A549 (cell line): Measurements from ENCODE around the gene LRIG3. TPM values are rescaled to one million over a fixed set of nuclear protein-coding genes. Genes with fewer than 3 reads are reported as not detected.

ENCODE experiments used
- ATAC-seq, 2 experiments: fragments of 200-7000 bp in 1 of 2; fragments of >200 bp in 1 of 2; cut with Nextera tagmentation in 1 of 2; cut with Tn5 transposase in 1 of 2; 3 replicates each; pipeline versions ENCODE4 v1.8.0 to v1.9.1; 2018 to 2020; ENCODE audit warnings: mild to moderate bottlenecking in 1 of 2, moderate library complexity in 1 of 2
- CTCF ChIA-PET: fragments of 300-600 bp; sonication (Branson Sonifier 250); formaldehyde crosslinking; extraction: SDS; loops from one replicate; lab custom pipeline; 2021; ENCODE audit warnings: antibody characterized with exemption, inconsistent platforms; lab: Yijun Ruan, JAX
- POLR2A ChIA-PET: fragments of 350-600 bp; formaldehyde crosslinking; extraction: SDS; loops from one replicate; lab custom pipeline; 2021; ENCODE audit warnings: antibody characterized with exemption, inconsistent platforms; lab: Yijun Ruan, JAX
- DNase-seq, 2 experiments: peaks; one replicate each; pipeline versions ENCODE4 v3.0.0 to v3.0.0-alpha.2; 2011 to 2016; ENCODE audit warnings: low read depth in 1 of 2, low spot score in 1 of 2
- FAIRE-seq: peaks from 2 replicates; lab custom pipeline; 2011; peaks lifted over from hg19 to GRCh38; lab: Jason Lieb, UNC
- H3K27ac ChIP-seq, 2 experiments: fragments of >200 bp; sonication (Bioruptor Twin); formaldehyde crosslinking; 3 replicates each; pipeline ENCODE4 v1.5.1; 2016 to 2017
- H3K4me1 ChIP-seq: fragments of >200 bp; sonication (Bioruptor Twin); formaldehyde crosslinking; 3 replicates; pipeline ENCODE4 v1.6.1; 2016
- H3K4me2 ChIP-seq: fragments of >200 bp; sonication (Bioruptor Twin); formaldehyde crosslinking; 3 replicates; pipeline ENCODE4 v1.6.1; 2016
- H3K4me3 ChIP-seq: fragments of >200 bp; sonication (Bioruptor Twin); formaldehyde crosslinking; 3 replicates; pipeline ENCODE4 v1.5.1; 2016
- H3K9me3 ChIP-seq: fragments of >200 bp; sonication (Bioruptor Twin); formaldehyde crosslinking; 3 replicates; pipeline ENCODE4 v1.6.1; 2016
- CBX2 ChIP-seq: fragments of 200-600 bp; sonication (generic); IDR thresholded peaks from 2 replicates; pipeline ENCODE4 v1.6.1; 2016; ENCODE audit warnings: low read depth, mild to moderate bottlenecking, borderline replicate concordance
- CBX8 ChIP-seq: fragments of 200-600 bp; sonication (generic); IDR thresholded peaks from 2 replicates; pipeline ENCODE4 v1.6.1; 2016
- CHD4 ChIP-seq: fragments of 200-600 bp; sonication (generic); IDR thresholded peaks from 2 replicates; pipeline ENCODE4 v1.6.1; 2016; ENCODE audit warnings: antibody characterized with exemption, mild to moderate bottlenecking, borderline replicate concordance
- EHMT2 ChIP-seq: fragments of 200-600 bp; sonication (generic); IDR thresholded peaks from 2 replicates; pipeline ENCODE4 v1.6.1; 2016; ENCODE audit warnings: antibody characterized with exemption, low read depth, mild to moderate bottlenecking, moderate library complexity
- ESRRA ChIP-seq: fragments of 150-350 bp; IDR thresholded peaks from 2 replicates; pipeline ENCODE4 v1.6.1; 2014; ENCODE audit warnings: mild to moderate bottlenecking, low read length, borderline replicate concordance
- FOSL2 ChIP-seq, 2 experiments: fragments of 450-650 bp in 1 of 2; fragments of >200 bp in 1 of 2; sonication (Bioruptor Twin) in 1 of 2; formaldehyde crosslinking; IDR thresholded peaks; 2 replicates each; pipeline versions ENCODE4 v1.5.0 to v1.6.1; 2016 to 2020; ENCODE audit warnings: mild to moderate bottlenecking in 1 of 2, moderate library complexity in 1 of 2
- GATA3 ChIP-seq: IDR thresholded peaks from 2 replicates; pipeline ENCODE4 v1.6.1; 2012; ENCODE audit warnings: borderline replicate concordance
- HOXB5 ChIP-seq: fragments of 250-450 bp; sonication (Bioruptor Pico); IDR thresholded peaks from 2 replicates; pipeline ENCODE4 v1.5.0; 2020; ENCODE audit warnings: mild to moderate bottlenecking, moderate library complexity
- KDM1A ChIP-seq: fragments of 200-600 bp; sonication (generic); IDR thresholded peaks from 2 replicates; pipeline ENCODE4 v1.6.1; 2016; ENCODE audit warnings: low read depth, mild to moderate bottlenecking
- MAZ ChIP-seq: fragments of 150-350 bp; IDR thresholded peaks from 2 replicates; pipeline ENCODE4 v1.6.1; 2014; ENCODE audit warnings: antibody characterized with exemption, low read depth, low read length, borderline replicate concordance
- NR3C1 ChIP-seq: fragments of >200 bp; sonication (Bioruptor Twin); formaldehyde crosslinking; IDR thresholded peaks from 3 replicates; pipeline ENCODE4 v1.6.1; 2017
- SMC3 ChIP-seq: fragments of >200 bp; sonication (Bioruptor Twin); formaldehyde crosslinking; IDR thresholded peaks from 3 replicates; pipeline ENCODE4 v1.6.1; 2018; ENCODE audit warnings: inconsistent platforms
- SREBF2 ChIP-seq: fragments of 450-650 bp; IDR thresholded peaks from 2 replicates; pipeline ENCODE4 v1.6.1; 2014; ENCODE audit warnings: mild to moderate bottlenecking, moderate library complexity
- TP53 ChIP-seq: fragments of 250-450 bp; sonication (Bioruptor Pico); IDR thresholded peaks from 2 replicates; pipeline ENCODE4 v1.5.0; 2021; ENCODE audit warnings: mild to moderate bottlenecking, moderate library complexity
- ZFP36 ChIP-seq: fragments of 450-650 bp; IDR thresholded peaks from 2 replicates; pipeline ENCODE4 v1.6.1; 2014; ENCODE audit warnings: borderline replicate concordance; ENCODE audit not compliant: partially characterized antibody
- ZSCAN20 ChIP-seq: fragments of 250-450 bp; sonication (Bioruptor Pico); IDR thresholded peaks from 2 replicates; pipeline ENCODE4 v1.8.0; 2022; ENCODE audit warnings: mild to moderate bottlenecking, moderate library complexity
- WGBS: methylation state at CpG from one replicate; pipeline ENCODE4 v1.1.6; 2017; ENCODE audit errors: missing lambda C conversion rate; 5-methylcytosine and 5-hydroxymethylcytosine counted together
- polyA plus RNA-seq, 4 experiments: library from polyadenylated mRNA; depleted of rRNA in 3 of 4; stranded (reverse); fragments of >200 nt; fragmentation: RNase III in 1 of 4; extraction: RNeasy Plus Mini Kit Qiagen cat#74134 plus additional on column Dnase treatment in 1 of 4; gene quantifications; 2 replicates in 3 of 4; 3 replicates in 1 of 4; pipeline ENCODE4 v1.2.3, GENCODE V29; 2011 to 2017
- TF ChIP-seq, protein P1 (sequence below): fragments of >200 bp; sonication (Bioruptor Twin); formaldehyde crosslinking; IDR thresholded peaks from 3 replicates; pipeline ENCODE4 v1.6.1; 2016
- TF ChIP-seq, protein P2 (sequence below): fragments of 450-650 bp; IDR thresholded peaks from 2 replicates; pipeline ENCODE4 v1.6.1; 2014; ENCODE audit warnings: antibody characterized with exemption
- TF ChIP-seq, protein P3 (sequence below): fragments of >200 bp; sonication (Bioruptor Twin); formaldehyde crosslinking; IDR thresholded peaks from 2 replicates; pipeline ENCODE4 v1.6.1; 2016
- TF ChIP-seq, protein P4 (sequence below): IDR thresholded peaks from 2 replicates; pipeline ENCODE4 v1.6.1; 2012
- TF ChIP-seq, protein P5 (sequence below): fragments of >200 bp; sonication (Bioruptor Twin); formaldehyde crosslinking; IDR thresholded peaks from 3 replicates; pipeline ENCODE4 v1.5.1; 2016
- TF ChIP-seq, protein P6 (sequence below): fragments of 250-450 bp; sonication (Bioruptor Pico); IDR thresholded peaks from 2 replicates; pipeline ENCODE4 v1.5.0; 2020; ENCODE audit warnings: low read depth, mild to moderate bottlenecking, moderate library complexity
- TF ChIP-seq, protein P7 (sequence below): IDR thresholded peaks from 2 replicates; pipeline ENCODE4 v1.6.1; 2012; ENCODE audit warnings: low read depth, borderline replicate concordance

The LRIG3 gene
- polyA plus RNA-seq, 2 of the 4 experiments (the other 2 are of a cell fraction) = 3.7 to 16.4 TPM

DNA sequence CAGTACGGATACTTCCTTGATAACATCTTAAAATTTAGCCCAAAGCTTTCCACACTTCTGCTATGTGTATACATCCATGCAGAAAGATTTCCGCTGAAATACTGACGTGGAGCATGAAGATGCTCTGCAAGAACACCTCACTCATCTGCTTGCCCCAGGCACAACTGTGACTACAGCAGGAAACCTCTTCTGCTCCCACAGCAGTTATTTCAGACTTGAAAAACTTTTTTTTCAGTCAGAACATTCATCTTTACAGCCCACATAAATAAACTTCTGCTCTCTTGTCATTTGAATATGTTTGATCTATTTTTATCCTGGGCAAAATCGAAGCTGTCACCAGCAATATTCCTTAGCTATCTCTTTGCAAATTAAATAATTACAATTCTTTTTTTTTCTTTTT lies 6.8 kb upstream of the LRIG3 start:
- peaks cover 12% of the 10 kb centered on the region; the same call in 2 of the 3 replicates for H3K4me1 ChIP-seq
- WGBS = 65% methylated on average over 4 of the region's 4 CpGs

DNA sequence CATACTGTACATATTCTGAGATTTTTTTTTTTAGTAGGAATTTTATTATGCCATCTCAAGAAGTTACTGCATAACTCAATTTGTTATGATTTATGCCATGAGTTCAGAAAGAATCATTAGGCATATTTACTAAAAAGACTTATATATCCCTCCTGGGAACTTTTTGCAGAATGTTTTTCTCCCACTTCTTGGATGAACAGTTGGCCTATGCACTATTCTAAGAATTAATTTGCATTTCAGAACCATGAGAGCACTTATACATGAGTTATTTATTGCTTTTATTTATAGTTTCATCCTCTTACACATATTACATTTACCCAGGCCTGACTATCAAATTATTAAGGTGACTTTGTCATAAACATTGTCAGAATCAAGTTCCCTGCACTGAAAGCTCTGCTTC lies 6.3 kb upstream of the LRIG3 start:
- TF ChIP-seq, protein P1, sequence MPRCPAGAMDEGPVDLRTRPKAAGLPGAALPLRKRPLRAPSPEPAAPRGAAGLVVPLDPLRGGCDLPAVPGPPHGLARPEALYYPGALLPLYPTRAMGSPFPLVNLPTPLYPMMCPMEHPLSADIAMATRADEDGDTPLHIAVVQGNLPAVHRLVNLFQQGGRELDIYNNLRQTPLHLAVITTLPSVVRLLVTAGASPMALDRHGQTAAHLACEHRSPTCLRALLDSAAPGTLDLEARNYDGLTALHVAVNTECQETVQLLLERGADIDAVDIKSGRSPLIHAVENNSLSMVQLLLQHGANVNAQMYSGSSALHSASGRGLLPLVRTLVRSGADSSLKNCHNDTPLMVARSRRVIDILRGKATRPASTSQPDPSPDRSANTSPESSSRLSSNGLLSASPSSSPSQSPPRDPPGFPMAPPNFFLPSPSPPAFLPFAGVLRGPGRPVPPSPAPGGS = no peak
- TF ChIP-seq CBX8 = no peak
- TF ChIP-seq TP53 (CRISPR knock-in tag) = no peak
- TF ChIP-seq FOSL2 (IDR thresholded peaks at IDR 0.05) = no peak
- TF ChIP-seq FOSL2 (CRISPR knock-in tag; IDR thresholded peaks at IDR 0.05) = no peak
- TF ChIP-seq, protein P2, sequence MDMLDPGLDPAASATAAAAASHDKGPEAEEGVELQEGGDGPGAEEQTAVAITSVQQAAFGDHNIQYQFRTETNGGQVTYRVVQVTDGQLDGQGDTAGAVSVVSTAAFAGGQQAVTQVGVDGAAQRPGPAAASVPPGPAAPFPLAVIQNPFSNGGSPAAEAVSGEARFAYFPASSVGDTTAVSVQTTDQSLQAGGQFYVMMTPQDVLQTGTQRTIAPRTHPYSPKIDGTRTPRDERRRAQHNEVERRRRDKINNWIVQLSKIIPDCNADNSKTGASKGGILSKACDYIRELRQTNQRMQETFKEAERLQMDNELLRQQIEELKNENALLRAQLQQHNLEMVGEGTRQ = no peak
- TF ChIP-seq NR3C1 = no peak
- TF ChIP-seq, protein P3, sequence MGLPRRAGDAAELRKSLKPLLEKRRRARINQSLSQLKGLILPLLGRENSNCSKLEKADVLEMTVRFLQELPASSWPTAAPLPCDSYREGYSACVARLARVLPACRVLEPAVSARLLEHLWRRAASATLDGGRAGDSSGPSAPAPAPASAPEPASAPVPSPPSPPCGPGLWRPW = no peak
- no peak for TF ChIP-seq CBX2
- TF ChIP-seq MAZ = no peak
- TF ChIP-seq GATA3 = no peak
- TF ChIP-seq ZSCAN20 = no peak
- TF ChIP-seq ESRRA = no peak
- no peak for TF ChIP-seq KDM1A
- TF ChIP-seq ZFP36 = no peak
- no peak for TF ChIP-seq HOXB5 (CRISPR knock-in tag)
- Histone ChIP-seq H3K4me2 (no peak overlapping the region), H3K27ac (no peak overlapping the region), H3K4me3 (no peak overlapping the region), H3K9me3 (no peaks in the 10 kb centered on the region), H3K4me1 (peaks cover 12% of the 10 kb centered on the region; the same call in 2 of the 3 replicates)
- DNase-seq (no peak), FAIRE-seq (no peak), ATAC-seq (no peak)
- ChIA-PET POLR2A (no interaction called here), CTCF (no interaction called here)

More for the DNA sequence above, 6.8 kb upstream of the LRIG3 start:
- H3K4me3 ChIP-seq = no peak overlapping the region
- no peak for DNase-seq
- CTCF ChIA-PET = no interaction called here
- H3K4me2 ChIP-seq = no peak overlapping the region
- TF ChIP-seq, protein P4, sequence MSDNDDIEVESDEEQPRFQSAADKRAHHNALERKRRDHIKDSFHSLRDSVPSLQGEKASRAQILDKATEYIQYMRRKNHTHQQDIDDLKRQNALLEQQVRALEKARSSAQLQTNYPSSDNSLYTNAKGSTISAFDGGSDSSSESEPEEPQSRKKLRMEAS = no peak
- no peak for TF ChIP-seq SREBF2
- TF ChIP-seq, protein P5, sequence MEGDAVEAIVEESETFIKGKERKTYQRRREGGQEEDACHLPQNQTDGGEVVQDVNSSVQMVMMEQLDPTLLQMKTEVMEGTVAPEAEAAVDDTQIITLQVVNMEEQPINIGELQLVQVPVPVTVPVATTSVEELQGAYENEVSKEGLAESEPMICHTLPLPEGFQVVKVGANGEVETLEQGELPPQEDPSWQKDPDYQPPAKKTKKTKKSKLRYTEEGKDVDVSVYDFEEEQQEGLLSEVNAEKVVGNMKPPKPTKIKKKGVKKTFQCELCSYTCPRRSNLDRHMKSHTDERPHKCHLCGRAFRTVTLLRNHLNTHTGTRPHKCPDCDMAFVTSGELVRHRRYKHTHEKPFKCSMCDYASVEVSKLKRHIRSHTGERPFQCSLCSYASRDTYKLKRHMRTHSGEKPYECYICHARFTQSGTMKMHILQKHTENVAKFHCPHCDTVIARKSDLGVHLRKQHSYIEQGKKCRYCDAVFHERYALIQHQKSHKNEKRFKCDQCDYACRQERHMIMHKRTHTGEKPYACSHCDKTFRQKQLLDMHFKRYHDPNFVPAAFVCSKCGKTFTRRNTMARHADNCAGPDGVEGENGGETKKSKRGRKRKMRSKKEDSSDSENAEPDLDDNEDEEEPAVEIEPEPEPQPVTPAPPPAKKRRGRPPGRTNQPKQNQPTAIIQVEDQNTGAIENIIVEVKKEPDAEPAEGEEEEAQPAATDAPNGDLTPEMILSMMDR = no peak
- TF ChIP-seq, protein P3 = no peak
- no peak for TF ChIP-seq FOSL2 (IDR thresholded peaks at IDR 0.05)
- TF ChIP-seq FOSL2 (CRISPR knock-in tag; IDR thresholded peaks at IDR 0.05) = no peak
- TF ChIP-seq, protein P2 = no peak
- TF ChIP-seq, protein P6, sequence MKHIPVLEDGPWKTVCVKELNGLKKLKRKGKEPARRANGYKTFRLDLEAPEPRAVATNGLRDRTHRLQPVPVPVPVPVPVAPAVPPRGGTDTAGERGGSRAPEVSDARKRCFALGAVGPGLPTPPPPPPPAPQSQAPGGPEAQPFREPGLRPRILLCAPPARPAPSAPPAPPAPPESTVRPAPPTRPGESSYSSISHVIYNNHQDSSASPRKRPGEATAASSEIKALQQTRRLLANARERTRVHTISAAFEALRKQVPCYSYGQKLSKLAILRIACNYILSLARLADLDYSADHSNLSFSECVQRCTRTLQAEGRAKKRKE (CRISPR knock-in tag) = no peak
- TF ChIP-seq EHMT2 = no peak
- no peak for TF ChIP-seq ESRRA
- no peak for TF ChIP-seq SMC3
- TF ChIP-seq, protein P7, sequence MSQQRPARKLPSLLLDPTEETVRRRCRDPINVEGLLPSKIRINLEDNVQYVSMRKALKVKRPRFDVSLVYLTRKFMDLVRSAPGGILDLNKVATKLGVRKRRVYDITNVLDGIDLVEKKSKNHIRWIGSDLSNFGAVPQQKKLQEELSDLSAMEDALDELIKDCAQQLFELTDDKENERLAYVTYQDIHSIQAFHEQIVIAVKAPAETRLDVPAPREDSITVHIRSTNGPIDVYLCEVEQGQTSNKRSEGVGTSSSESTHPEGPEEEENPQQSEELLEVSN = no peak
- TF ChIP-seq ZSCAN20 = no peak
- TF ChIP-seq CHD4 = no peak
- TF ChIP-seq, all 56 proteins: peak for 0
- ATAC-seq (no peak), FAIRE-seq (no peak)
- POLR2A ChIA-PET = no interaction called here
- Histone ChIP-seq H3K27ac (no peak overlapping the region), H3K9me3 (no peaks in the 10 kb centered on the region)
